ENCODE measurements around the gene GPAT3.

GRCh38 chr4:83651846-83652245 lies 115.9 kb downstream of the GPAT3 start:
- no peak for TF ChIP-seq POLR2A (IDR thresholded peaks at IDR 0.05)
- no peak for TF ChIP-seq CTCF (IDR thresholded peaks at IDR 0.05)
